HPDE6-E6E7 (cell line): ENCODE data around the gene EVX2.
A peak's percentile ranks its signal among the peaks of the same experiment; 100 is the strongest.

Source experiments
- DNase-seq: peaks from one replicate; pipeline ENCODE4 v3.0.0; 2011; ENCODE audit warnings: missing footprints; ENCODE audit errors: extremely low spot score

Gene EVX2

DNA sequence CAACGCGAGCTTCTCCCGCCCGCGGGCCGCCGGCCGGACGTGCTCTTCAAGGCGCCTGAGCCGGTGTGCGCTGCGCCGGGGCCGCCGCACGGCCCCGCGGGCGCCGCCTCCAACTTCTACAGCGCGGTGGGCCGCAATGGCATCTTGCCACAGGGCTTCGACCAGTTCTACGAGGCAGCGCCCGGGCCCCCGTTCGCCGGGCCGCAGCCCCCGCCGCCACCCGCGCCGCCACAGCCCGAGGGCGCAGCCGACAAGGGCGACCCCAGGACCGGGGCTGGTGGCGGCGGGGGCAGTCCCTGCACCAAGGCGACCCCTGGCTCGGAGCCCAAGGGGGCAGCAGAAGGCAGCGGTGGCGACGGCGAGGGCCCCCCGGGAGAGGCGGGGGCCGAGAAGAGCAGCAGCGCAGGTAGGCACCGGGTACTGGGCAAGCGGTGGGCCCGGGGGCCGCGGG is 24.0 kb upstream of the EVX2 start:
- no peak for DNase-seq

DNA sequence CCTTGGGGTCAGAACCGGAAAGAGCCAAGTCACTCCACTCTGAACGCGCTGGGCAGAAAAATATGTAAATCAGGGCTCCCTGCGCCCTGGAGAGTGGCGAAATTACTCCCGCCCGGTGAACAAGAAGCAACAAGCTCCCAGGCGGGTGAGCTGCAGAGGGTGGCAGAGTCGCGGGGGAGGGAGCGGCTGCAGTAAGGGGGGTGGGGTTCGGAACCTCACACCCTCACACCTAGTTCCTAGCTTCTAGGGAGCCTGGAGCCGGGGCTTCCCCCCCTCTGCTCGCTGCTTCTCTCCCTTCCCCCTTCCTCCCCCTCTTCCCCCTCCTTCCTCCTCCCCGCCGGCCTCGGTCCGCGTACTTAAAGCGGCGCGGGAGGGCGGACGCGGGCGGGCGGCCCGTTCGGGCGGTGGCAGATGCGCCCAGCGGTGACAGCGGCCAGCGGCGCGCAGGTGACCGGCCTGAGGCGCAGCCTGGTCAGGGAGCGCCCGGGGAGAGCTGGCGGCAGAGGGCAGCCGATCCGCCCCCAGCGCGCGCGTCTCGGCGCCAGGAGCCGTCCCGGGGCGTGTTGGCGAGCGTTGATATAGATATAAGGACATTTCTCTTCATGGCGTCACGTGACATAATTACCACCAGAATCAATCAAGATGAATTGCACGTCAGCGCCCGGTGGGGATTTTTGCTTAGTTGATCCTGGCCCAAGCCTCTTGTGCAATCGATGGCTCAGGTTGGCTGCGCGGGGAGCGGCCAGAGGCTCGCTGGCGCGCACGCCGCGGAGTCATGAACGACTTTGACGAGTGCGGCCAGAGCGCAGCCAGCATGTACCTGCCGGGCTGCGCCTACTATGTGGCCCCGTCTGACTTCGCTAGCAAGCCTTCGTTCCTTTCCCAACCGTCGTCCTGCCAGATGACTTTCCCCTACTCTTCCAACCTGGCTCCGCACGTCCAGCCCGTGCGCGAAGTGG is 23.1 kb upstream of the EVX2 start, which contains the start of gene HOXD11:
HOXD11 (plus strand) TSS at position 700 of the 959 bp plus-strand sequence; CDS start at position 776, 76 bp downstream.
- DNase-seq = peak; percentile 31

DNA sequence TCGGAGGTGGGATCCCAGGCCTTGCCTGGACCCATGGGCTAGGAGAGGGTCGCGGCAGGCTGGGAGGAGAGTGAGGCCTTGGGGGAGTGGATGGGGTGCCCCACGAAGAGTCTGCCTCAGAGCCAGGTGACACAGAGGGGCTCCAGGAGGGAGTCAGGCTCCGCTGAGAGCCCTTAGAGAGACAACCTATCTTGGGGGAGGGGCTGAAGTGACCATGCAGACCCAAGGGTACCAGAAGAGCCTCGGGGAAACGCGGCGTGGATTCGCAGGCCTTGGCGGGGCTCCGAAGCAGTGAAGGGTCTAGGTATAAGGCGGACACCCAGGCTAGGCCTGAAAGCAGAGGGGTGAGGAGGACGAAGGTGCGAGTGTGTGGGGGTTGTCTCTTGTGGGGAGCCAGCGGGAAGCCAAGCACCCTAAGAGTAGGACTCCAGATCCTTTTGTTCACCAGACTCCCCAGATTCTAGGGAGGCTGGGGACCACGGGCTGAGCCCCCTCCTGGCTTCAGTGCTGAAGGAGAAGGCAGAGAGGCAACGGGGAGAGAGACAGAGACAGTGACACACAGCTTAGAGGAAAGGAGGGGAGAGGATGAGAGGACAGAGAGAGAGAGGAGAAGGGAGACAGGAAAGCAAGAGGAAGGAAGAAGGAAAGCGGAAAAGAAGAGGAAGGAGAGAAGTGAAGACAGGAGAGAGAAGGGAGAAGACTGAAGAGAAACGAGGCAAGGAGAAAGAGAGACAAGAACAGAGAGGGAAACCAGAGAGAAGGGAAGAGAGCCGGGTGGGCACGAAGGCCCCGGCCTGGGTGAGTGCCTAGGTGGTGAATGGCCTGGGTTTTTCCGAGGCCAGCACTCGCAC is 22.2 kb upstream of the EVX2 start:
- DNase-seq = no peak

DNA sequence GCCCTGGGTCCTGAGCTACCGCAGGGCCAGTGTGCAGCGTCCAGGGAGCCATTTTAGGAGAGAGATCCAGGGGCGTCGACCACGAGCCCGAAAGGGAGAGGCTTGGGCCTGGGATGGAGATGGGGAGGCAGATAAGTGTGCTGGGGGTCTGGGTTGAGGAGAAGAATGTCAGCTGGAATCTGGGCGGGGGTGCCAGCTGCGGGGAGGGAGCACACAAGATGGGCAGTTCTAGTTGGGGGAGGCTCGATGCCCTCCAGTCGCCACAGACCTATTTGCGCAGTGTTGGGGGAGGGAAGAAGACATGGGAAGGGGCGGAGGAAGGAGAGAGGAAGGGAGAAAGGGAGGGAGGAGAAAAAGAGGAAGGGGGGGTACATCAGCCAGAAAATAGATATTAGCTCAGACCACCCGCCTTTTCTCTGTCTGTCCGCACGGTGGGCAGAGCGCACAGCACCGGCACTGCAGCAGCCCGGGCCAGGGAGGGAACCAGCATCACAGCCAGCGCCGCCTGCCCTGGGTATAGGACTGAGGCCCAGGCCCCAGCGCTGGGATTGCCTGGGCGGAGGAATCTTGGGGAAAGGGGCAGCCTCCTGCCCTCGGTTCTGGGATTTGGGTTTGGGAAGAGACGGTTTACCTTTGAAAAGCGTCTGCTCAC is 21.4 kb upstream of the EVX2 start:
- DNase-seq = no peak

- no peak for DNase-seq
Measured at GRCh38 chr2:176104316-176105077, 20.7 kb upstream of the EVX2 start.

DNA sequence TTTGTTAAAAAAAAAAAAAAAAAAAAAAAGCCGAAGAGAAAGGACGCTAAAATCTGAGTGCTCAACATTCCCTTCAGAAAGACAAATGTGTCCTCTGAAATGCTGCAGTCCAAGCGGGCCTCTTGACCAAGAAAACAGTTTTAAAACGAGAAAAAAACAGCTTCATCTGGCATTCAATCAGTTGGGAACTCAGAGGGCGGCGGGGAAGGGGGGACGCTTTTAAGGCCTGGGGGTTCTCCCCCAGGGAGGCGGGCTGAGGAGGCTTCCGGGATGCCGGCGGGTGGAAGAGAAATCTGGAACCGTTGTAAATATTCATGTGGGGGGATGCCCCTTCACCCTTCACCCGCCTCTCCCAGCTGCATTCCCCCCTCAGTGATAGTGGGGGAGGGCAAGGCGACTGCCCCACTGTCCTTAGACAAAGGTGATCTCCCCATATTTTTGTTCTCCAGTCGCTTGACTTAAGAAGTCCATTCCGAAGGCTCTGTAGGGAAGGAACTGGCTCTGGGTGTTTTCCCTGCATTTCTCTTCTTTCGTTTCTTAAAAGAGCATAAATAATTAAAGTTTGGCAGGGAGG is 20.1 kb upstream of the EVX2 start:
- no peak for DNase-seq

- DNase-seq = no peak
Measured at GRCh38 chr2:176103194-176103593, 19.4 kb upstream of the EVX2 start.

DNA sequence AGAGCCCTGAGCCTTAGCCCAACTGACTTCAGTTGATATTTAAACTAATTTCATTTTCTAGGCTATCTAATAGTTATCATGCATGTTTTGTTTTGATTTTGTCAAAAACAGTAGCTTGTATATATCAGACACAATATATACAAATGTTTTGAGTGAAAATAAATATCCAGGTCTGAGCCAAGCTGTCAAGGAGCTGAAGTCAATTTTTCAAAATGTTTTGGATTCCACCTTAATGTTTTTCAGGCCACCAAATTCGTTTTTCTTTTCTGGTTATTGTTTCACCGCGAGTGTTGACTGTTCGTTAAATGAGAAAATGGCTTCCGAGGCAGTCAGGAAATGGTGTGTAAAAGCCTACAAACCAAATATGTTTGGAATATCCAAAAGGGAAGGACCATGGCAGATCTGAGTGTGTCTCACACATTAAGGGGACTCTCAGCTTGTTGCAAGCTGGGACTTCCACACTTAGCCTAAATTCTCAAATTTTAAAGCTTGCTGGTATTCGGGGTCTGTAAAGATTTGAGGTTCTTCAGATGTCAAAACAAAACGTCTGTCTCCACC is 18.6 kb upstream of the EVX2 start:
- no peak for DNase-seq

GRCh38 chr2:176101842-176102241 is 18.1 kb upstream of the EVX2 start:
- no peak for DNase-seq

DNA sequence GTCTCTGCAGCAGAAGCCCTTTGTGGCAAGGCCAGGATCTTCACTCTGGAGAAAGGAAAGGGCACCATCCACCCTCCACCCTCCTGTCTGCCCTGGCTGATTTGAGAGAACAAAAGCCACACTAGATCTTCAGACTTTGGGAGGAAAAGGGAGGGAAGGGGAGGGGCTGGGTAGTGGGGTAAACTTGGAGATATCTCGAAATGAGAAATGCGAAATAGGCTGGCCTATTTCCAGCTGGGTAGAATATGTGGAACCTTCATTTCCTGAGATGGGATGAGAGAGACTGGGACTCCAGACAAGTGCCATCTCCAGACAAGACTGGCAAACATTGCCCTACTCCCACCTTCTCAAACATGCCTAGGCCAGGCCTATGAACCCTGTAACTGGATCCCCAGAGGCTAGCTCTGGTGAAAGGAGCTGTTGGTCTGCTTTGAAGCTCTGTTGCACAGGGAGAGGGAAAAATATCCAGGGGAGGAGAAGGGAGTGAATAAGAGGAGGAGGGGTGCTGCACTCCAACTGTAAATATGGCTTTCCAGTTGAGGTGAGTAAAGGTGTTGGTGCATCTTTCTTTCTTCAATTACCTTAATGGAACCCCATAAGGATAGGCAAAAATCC is 17.6 kb upstream of the EVX2 start:
- no peak for DNase-seq

GRCh38 chr2:176100547-176101140 is 16.9 kb upstream of the EVX2 start:
- DNase-seq = no peak

DNA sequence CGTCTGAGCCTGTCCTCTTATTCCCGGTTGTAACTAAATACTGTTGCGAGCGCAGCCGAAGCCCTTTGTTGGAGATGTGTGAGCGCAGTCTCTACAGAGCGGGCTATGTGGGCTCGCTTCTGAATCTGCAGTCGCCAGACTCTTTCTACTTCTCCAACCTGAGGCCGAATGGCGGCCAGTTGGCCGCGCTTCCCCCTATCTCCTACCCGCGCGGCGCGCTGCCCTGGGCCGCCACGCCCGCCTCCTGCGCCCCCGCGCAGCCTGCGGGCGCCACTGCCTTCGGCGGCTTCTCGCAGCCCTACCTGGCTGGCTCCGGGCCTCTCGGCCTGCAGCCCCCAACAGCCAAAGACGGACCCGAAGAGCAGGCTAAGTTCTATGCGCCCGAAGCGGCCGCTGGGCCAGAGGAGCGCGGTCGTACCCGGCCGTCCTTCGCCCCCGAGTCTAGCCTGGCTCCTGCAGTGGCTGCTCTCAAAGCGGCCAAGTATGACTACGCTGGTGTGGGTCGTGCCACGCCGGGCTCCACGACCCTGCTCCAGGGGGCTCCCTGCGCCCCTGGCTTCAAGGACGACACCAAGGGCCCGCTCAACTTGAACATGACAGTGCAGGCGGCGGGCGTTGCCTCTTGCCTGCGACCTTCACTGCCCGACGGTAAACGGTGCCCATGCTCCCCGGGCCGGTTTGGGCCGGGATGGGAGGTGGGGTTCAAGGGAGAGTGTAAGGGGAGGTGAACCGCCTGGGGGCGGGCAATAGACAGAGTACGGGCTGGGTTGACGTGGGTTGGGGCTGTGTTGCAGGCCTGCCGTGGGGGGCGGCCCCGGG is 16.2 kb upstream of the EVX2 start, which contains the start of gene HOXD12:
HOXD12 (plus strand) TSS at position 68 of the 819 bp plus-strand sequence; CDS start at position 75, 7 bp downstream.
- no peak for DNase-seq

- DNase-seq = no peak
Measured at GRCh38 chr2:176099159-176099727, 15.5 kb upstream of the EVX2 start.

- no peak for DNase-seq
Measured at GRCh38 chr2:176098366-176099158, 14.8 kb upstream of the EVX2 start.

DNA sequence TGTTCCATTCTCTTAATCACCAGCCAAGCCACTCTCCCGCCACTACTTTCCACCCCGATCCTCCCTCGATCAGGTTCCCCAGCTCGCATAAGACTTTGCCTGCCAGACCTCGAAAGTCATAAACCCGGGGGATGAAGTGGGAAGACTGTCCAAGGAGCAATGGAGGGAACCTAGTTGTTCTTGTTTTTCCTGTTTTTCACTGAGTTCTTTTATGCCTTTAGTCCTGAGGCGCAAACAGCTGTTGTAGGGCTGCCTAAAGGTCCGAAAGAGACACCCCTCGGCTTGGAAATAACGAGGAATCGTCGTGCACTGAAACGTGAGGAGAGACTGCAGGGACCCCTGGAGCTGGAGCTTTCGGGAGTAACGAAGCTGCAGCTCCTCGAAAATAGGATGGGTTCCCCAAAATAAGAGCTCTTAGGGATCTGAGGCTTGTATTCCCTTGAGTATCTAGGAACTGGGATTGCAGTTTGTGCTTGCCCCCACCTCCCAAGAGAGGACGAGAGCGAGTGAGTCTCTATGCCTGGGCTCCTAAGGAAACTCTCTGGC is 14.1 kb upstream of the EVX2 start:
- no peak for DNase-seq

GRCh38 chr2:176096986-176097819 is 13.4 kb upstream of the EVX2 start:
- peak; percentile 74 for DNase-seq
